Uterus (tissue), 2 donors: ENCODE measurements around the gene VAMP4.

ENCODE experiments used
- CTCF ChIP-seq, 4 experiments: fragments of 200-600 bp in 2 of 4; fragments of 450-650 bp in 2 of 4; sonication (generic) in 2 of 4; IDR thresholded peaks; one replicate each; pipeline ENCODE4 v1.5.1; 2016 to 2019; ENCODE audit warnings: antibody characterized with exemption in 4 of 4, mild to moderate bottlenecking in 2 of 4, moderate library complexity in 1 of 4
- POLR2A ChIP-seq, 2 donors: fragments of 450-650 bp; IDR thresholded peaks; one replicate each; pipeline ENCODE4 v1.6.1; 2016; ENCODE audit warnings: antibody characterized with exemption in 2 of 2, mild to moderate bottlenecking in 1 of 2, moderate library complexity in 1 of 2

DNA sequence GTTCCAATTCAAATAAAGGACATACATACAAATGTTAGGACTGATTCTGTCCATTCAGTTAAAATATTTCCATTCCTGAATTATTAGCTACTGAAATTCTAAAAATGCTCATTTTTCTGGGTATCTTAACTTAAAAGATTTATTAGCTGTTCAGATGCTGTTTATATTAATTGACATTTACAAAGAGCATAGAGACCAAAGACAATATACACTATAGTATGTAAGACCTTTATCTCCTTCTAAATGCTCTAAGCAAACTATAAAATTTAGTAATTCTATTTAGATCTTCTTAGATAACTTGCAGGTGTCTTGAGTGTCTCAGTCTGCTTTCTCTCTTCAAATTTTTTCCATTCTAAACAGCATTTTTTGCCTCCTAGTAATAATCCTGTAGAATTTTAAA lies 39.3 kb downstream of the VAMP4 start:
- TF ChIP-seq POLR2A (IDR thresholded peaks at IDR 0.05) (no peak), CTCF (IDR thresholded peaks at IDR 0.05) (no peak)
